GM21825 (cell line): ENCODE results near the gene PLCL2.

Experiments
- ATAC-seq: cut with Tn5 transposase; IDR thresholded peaks from one replicate; pipeline ENCODE4 v1.9.1; 2021; ENCODE audit warnings: mild to moderate bottlenecking, moderate library complexity; ENCODE audit not compliant: unreplicated experiment

The PLCL2 gene

DNA sequence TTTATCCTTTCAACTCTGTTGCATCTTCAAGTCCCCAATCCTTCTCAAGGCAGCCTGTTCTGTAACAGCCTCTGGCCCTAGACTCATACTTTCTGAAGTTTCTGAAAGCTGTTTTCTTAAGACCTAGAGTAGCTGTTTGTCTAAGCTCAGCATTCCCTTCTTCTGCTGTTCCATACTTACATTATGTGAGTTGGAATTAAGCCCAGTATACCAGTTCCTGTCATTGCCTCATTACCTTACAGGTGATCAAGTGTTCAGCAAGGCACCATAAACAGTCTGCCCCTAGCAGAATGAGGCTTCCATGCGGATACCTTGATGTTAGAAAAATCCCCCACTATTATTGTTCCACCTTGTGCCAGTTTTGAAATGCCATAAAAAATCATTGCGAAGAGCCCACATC is 180.6 kb downstream of the PLCL2 start:
- ATAC-seq: no peak

DNA sequence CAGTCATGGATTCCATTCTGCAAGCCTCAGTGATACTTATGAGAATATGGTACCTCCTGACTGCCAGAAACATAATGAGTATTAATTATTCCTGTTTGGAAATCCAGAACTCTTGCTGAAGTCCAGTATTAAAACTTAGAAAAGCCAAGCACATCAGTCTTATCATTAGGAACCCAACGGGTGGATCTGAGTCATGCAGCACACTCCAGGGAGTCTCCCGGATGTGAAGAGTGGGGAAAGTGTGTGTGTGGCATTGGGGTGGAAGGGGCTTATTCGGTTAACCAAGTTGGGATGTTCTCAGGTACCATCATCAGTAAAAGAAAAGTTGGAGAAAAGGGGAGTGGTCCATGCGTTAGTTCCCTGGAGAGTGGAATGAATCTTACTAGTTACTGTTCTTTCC is 181.1 kb downstream of the PLCL2 start:
- no peak for ATAC-seq

DNA sequence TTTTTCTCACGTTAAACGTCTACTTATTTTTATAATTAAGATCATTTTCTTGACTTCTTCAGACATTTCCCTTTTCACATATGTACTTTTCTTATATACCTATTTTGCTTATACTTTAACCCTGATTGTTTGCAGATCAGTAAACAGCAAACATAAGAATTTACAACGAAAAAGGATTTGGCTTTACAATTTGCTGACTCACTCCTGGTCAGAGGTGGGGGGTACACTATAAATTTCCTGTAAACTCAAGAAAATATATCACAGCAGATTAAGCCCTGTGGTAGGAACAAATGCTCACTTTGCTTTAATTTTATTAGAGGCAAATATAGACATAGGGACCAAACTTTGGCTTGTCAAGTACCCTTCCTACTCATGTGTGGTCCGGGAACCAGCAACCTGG is 185.0 kb downstream of the PLCL2 start:
- ATAC-seq: no peak

DNA sequence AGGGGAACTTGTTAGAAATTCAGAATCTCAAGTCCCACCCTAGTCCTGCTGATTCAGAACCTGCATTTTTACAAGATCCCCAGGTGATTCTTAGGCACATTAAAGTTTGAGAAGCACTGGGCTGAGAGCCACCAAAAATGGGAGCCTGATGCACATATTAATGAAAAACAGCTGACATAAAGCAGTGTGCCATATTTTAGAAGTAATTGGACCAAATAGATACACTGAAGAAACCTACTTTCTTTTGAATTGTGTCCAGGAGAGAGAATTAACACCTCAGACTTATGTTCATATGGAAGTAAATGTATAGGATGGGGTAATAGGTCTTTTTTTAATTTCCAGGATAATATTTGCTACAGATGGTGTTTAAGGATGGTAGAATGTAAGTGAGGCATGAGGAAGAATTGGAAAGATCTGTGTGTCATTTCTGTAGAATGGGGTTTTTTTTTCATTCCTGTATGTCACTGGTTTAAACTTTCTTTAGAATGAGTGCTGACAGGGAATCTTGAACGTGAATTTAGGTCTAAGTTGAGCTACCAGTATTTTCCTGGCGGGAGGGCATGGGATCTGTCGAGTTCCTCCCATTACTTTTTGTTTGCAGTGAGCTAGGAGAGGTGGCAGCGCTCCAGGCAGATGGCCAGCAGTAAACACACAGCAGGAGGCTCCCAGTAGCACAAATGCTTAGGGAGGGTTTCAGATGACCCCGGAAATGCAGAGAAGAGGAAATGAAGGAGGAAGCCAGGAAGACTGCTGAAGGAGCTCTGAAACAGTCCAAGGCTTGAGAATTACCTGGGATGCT is 185.6 kb downstream of the PLCL2 start:
- no peak for ATAC-seq

DNA sequence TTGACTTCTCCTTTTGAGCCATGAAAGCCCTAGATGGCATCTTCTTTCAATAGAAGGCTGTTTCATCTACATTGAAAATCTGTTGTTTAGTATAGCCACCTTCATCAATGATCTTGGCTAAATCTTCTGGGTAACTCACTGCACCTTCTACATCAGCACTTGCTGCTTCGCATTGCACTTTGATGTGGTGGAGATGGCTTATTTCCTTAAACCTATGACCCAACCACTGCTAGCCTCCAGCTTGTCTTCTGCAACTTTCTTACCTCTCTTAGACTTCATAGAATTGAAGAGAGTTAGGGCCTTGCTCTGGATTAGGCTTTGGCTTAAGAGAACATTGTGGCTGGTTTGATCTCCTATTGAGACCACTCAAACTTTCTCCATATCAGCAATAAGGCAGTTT is 189.8 kb downstream of the PLCL2 start:
- ATAC-seq: no peak

DNA sequence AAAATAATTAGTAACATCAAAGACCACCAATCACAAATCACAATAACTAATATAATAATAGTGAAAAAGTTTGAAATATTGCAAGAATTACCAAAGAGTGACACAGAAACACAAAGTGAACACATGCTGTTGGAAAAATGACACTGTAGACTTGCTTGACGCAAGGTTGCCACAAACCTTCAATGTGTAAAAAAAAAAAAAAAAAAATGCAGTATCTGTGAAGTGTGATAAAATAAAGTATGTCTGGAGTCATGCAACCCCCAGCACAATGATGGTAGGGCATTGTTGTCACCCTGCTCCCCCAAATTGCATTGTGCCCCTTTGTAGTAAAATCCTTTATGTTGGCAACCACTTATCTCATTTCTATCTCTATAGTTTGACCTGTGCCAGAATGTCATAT is 190.6 kb downstream of the PLCL2 start:
- no peak for ATAC-seq

DNA sequence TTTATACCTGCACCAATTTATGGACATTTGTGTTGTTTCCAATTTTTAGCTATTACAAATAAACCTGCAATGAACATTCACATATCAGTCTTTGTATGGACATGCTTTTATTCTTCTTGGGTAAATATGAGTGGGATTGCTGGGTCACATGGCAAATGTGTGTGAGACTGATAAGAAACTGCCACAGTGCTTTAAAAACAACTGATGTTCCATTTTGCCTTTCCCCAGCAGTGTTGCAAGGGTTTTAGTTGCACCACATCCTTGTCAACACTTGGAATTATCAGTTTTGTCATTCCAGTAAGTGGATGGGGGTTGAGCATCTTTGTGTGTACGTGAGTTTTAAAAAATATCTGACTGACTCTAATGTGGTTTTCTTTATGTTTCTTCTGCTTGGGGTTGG is 191.2 kb downstream of the PLCL2 start:
- no peak for ATAC-seq

DNA sequence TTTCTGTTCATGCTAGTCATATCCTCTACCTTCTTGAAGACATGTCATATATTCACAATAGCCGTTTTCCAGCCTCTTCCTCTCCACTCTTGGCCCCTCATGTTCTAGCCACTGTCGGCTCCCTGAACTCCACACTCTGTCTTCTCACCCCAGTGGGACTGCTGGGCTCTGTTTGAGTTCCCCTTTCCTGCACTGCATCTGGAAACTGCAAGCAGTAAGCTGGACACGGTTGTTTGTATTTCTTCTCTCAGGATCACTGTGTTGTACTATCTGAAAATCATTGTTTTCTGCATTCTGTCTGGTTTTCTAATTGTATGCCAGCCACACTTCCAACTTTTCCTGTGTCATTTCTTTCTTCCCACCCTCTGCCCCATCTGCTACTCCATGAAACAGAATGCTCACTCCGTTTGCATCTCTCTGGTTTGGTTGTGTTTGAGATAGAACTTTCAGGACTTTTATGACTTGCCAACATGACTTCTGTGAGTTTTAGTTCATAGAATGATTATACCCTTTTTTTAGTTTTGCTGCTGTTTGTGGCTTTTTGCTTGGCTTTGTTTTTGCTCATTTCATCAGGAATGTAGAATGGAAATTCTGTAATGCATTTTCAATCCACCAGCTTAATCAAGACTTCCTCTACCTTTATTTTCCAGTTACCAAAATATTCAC is 192.3 kb downstream of the PLCL2 start:
- ATAC-seq: no peak

DNA sequence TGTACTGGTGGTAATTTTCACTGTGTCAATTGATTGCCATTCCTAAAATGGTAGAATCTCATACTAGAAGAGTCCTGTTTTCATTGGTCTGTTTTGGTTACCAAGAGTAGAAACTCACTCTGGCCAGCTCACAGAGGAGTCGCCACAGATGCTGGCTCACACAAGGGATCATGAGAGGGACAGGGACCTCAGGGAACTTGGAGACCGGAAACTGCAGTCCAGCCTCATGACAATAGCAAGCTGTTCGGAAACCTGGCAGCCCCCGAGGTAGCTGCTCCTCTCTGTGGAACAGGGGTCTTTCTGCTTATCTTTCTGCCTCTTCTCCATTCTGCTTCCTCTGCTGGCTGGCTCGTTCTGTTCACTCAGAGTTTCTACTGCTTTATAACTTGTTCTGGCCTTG is 192.9 kb downstream of the PLCL2 start:
- no peak for ATAC-seq

DNA sequence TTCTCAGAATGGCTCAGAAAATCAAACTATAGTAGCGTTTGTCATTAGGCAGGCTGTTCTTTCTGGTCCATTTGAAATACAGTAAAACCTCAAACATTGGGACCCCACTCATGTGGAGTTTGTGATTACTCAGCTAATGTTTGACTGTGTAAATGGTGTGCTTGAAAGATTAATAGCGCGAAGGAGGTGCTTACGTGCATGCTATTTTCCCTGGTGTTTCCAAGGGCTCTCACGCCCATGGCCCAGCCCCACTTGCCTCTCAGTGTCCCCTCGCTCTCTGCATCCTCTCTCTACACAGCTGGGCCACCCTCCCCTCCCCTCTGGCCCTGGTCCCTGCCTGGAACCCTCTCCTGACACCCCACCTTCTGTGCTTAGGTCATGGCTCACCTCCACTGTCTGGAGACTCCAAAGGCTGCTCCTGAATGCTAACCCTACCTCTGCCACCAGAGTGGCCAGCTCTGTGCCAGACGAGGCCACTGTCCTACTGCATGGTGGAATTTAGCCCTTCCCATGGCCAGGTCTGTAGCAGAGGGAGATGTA is 194.2 kb downstream of the PLCL2 start:
- ATAC-seq: no peak

DNA sequence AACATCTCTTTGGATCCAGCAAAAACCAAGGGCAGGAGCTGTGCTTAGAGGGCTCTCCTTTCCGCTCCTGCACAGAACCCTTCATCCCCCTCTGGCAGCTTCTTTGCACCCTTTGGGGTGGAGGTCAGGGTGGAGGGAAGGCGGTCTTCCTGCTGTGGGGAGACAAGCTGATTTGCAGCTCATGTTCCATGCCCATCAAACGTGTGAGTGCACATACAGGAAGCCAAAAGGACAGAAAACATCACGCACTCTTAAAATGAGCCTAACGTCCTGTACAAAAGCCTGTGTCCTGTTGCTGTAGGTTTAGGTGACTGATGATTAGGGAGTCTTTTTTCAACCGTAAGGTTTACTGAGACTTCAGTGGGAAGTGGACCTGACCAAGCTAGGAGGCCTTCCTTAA is 195.2 kb downstream of the PLCL2 start:
- ATAC-seq: no peak

DNA sequence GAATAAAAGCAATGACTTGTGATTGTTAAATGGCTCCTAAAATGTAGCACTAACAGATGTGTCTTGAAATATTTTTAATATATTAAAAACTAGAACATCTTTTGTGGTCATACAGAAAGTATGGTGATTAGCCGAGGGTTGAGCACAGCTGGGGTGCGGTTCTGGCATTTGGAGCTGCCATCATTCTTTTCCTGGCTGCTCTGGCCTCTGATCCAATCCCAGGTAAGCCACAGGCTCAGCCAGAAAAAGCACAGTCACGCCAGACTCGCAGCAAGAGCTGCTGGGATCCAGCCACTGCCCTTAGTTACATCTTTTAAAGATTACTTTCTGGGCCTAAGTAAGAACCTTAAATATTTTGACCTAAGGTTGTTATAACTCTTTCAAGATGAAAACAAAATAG is 196.8 kb downstream of the PLCL2 start:
- no peak for ATAC-seq

DNA sequence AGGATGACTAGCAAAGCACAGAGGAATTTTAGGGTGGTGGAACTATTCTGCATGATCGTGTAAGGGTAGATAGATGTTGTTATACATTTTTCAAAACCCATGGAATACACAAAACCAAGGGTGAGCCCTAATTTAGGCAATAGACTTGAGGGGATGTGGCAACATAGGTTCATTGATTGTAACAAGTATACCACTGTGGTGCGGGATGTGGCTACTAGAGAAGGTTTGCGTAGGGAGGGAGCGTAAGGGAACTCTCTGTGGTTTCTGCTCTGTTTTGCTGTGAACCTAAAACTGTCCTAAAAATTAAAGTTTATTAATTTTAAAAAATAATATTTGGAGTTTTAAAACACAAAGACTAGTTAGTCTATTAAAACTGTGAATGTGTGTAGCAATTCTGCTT is 202.8 kb downstream of the PLCL2 start:
- no peak for ATAC-seq

DNA sequence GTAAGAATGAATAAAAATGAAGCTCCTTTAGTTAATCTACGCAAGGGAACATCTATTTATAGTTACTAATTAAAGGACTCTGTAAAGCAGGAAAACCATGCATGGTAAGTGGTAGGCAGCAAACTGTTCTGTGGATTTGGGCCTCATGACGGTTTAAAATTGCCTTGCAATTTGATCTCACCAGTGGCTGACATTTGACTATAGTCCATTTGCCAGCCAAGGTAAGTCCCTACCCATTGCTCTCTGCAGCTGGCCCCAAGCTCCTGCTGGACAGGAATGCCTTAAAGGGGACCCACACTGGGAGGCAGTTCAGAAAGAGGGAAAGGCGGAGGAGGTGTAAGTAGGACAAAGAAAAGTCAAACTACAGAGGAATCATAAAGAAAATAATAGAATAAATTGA is 203.3 kb downstream of the PLCL2 start:
- no peak for ATAC-seq

DNA sequence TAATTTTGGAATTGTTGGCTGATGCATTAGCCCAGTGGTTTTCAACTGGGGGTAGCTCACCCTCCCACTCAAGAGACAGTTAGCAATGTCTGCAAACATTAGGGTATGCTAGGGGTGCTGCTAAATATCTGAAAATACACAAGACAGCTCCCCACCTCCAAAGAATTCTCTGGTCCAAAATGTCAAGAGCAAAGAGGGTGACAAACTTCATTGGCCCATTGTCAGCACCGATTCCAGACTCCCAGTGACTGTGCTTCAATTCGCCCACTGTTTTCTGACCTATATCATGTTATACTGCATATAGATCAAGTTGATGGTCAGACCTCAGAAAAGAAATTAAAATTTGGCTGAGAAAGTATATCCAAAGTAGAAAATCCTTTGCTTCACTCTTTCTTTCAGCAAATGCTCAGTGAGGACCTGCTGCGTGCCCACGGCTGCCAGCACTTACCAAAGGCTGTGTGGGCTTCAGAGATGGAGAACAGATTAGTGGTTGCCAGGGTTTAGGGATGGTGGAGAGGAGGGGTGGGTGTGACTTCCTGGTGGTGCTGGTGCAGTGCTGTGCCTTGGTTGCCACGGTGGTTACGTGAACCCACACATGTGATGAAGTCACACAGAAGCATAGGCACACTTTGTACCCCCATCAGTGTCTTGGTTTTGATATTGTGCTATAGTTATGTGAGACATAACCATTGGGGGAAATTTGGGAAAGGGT is 204.0 kb downstream of the PLCL2 start:
- no peak for ATAC-seq

DNA sequence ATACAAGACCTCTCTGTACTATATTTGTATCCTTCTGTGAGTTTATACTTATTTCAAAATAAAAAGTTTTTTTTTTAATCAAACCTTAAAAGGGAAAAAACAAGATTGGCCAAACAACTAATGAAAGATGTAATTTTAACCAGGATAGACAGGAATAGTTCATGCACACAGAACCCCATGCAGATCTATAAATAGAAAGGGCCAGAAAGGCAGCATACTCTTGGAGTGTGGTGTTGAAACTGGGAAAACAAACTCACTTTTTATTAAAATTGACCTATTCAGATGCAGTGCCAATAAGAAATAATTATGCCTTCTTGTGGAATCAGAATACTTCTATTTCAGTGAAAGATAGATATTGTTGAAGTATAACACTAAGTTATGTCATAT is 204.6 kb downstream of the PLCL2 start:
- no peak for ATAC-seq

DNA sequence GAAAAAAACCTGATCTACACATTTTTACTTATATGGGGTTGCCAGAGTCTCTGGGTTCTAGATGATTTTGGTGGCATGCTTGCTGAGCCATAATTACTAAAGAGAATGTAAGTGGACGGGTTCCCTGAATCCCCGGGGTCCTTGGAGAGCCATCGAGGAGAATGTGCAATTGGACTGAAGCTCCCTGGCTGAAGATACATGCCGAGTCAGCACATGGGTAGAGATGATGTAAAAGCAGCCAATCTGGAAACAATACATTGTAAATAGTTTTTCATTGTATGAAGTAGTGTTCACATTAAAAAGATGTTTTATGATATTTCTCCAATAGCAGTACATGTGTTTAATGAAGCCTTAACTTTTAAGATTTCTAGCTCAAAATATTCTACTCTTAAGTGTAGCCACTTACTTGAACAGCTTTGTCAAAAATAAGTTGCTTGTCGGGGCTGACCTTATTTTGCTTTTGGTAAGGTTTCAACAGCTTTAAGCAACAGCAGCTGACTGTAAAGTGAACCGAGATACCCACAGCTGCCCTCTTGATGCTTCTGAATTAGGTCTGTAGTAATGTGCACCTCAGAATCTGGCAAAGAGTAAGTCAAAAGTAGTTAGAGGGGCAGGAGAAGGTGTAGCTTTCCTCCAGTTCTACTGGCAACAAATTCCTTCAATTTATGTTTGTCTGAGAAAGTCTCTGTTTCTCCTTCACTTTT is 205.7 kb downstream of the PLCL2 start:
- ATAC-seq: no peak

DNA sequence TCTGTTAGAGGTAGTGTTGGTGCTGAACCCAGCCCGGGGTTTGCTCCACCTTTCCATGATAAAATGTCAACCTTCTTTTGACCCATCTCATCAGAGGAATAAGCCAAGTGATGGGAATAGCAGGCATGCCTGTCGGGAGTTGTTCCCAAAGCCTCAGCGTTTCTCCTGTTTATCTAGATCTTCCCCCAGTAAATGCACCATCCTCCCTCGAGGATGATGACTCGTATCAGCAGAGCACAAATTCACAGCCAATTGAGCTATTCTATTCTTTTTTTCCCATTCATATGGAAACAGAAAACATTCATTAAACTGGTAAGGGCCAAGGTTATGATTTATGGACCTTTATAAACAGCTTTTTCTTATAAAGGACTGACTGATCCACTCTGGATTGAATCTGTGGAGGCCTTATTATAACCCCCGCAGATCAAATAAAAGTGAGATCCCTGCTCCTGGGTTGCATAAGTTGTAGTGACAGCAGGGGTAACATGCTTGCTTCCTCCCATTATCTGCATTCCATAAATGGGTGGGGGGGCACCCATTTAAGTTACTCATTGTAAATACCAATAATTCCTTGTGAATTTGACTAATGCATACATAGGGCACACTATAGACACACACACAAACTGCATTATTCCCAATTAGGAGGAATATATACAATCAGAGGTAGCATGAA is 207.3 kb downstream of the PLCL2 start:
- no peak for ATAC-seq

DNA sequence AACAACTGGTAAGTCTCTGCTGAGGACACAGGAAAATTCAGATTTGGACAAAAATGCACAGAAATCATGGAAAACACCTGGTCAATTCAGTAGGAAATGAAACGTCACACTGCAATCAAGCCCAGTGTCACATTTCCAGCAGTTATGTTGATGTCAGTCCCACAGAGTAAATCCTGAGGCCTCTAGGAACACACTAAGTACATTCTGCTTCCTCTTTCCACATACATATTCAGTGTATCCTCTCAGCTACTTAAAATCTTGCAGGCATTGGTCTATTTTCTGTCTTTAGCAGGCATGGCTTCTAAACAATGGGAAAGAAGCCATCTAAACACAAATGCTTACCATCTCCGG is 207.8 kb downstream of the PLCL2 start:
- ATAC-seq: no peak

DNA sequence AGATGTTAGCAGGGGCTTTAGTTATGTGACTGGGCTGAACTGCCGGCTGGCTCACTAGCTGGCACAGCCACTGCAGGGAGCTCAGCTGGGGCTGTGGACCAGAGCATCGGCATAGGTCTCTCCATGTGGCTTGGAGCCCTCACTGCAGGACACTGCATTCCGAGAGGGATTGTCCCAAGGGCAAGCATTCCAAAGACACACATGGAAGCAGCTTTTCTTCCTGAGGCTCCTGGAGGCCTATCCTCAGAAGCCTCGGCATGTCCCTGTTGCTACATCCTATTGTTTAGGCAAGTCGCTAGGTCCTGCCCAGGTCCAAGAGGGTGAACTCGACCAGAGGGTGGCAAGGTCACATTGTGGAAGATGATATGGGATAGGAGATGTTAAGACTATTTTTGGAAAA is 209.8 kb downstream of the PLCL2 start:
- no peak for ATAC-seq

DNA sequence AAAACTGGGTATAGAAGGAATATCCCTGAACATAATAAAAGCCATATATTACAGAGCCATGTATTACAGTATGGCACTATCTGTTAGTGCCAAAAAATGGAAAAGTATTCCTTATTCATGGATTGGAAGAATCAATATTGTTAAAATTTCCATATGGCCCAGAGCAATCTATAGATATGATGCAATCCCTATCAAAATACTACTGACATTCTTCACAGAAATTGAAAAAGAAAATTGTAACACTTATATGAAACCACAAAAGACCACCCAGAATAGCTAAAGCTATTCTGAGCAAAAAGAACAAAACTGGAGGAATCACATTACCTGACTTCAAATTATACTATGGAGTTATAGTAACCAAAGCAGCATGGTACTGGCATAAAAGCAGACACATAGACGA is 218.8 kb downstream of the PLCL2 start:
- ATAC-seq: no peak
